ENCODE measurements around the gene FARSB.

The FARSB gene

DNA sequence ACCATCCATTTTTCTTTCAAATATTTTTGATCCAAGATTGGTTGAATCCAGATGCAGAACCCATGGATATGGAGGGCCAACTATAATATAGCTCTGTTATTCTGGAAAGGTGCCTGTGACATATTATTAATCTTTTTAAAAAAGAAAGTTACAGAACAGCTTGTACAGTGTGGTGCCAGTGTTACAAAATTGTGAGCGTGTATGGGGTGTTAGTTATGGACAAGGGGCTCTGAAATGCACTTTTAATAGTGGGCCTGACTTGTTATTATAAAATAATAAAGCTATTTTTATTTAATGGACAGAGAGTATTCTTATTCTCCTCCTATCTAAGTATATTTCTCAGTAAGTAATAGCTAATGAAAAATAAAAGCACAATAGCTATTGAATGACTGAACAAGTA, 111.2 kb downstream of the FARSB start:
- TF ChIP-seq, protein P1, sequence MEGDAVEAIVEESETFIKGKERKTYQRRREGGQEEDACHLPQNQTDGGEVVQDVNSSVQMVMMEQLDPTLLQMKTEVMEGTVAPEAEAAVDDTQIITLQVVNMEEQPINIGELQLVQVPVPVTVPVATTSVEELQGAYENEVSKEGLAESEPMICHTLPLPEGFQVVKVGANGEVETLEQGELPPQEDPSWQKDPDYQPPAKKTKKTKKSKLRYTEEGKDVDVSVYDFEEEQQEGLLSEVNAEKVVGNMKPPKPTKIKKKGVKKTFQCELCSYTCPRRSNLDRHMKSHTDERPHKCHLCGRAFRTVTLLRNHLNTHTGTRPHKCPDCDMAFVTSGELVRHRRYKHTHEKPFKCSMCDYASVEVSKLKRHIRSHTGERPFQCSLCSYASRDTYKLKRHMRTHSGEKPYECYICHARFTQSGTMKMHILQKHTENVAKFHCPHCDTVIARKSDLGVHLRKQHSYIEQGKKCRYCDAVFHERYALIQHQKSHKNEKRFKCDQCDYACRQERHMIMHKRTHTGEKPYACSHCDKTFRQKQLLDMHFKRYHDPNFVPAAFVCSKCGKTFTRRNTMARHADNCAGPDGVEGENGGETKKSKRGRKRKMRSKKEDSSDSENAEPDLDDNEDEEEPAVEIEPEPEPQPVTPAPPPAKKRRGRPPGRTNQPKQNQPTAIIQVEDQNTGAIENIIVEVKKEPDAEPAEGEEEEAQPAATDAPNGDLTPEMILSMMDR (conservative IDR thresholded peaks at IDR 0.05; ENCODE audit: low read length), result no peak
- no peak overlapping the region for H3K4me3 ChIP-seq (ENCODE audit: low read length)
- DNase-seq (ENCODE audit: low read depth), result no peak

DNA sequence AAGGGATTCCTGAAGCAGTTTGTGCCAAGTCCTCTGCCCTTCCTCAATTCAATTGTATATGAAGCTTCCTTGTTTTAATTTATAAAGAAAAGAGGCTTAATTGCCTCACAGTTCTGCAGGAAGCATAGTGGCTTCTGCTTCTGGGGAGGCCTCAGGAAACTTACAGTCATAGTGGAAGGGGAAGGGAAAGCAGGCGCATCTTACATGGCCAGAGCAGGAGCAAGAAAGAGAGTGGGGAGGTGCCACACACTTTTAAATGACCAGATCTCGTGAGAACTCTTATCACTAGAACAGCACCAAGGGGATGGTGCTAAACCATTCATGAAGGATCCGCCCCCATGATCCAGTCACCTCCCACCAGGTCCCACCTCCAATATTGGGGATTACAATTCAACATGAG, 117.4 kb downstream of the FARSB start:
- TF ChIP-seq, protein P1 (conservative IDR thresholded peaks at IDR 0.05; ENCODE audit: low read length), result no peak
- no peak overlapping the region for H3K4me3 ChIP-seq (ENCODE audit: low read length)
- no peak for DNase-seq (ENCODE audit: low read depth)

DNA sequence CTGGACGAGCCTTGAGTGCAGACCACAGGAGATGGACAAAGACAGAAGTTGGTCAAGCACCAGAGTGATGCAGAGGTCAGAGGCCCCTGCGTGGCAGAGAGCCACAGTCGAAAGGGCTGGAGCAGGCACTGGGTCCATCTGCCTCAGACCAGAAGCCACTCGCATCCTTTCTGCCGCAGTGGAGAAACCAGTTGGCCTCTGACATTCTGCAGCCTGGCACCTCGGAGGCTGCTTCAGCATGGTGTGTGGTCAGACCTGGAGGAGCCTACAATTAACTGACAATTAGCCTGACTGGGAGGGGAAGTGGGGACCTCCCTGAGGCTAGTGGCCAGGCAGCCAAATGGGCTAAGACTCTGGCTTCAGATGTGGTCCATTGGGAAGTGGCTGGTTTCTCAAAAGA, 120.4 kb downstream of the FARSB start:
- no peak overlapping the region for H3K4me3 ChIP-seq (ENCODE audit: low read length)
- TF ChIP-seq, protein P1 (conservative IDR thresholded peaks at IDR 0.05; ENCODE audit: low read length), result no peak
- DNase-seq (ENCODE audit: low read depth), result no peak

DNA sequence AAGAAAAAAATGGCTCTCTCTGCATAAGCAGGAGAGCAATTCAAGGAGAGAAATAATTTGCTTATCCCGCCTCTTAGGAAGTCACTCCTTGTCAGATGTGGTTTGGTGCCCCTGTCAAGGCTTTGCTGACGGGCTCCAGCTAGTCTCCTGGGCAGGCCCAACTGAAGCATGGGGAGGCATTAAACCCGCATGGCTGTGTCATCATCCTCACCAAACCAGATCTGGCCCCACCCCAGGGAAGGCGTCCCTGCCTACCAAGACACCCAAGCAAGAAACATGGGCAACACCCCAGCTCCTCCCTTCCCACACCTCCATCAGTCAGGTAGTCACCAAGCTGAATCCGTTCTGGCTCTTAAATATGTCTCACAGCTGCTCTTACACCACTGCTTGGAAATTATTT, 123.6 kb downstream of the FARSB start:
- TF ChIP-seq, protein P1 (conservative IDR thresholded peaks at IDR 0.05; ENCODE audit: low read length), result no peak
- H3K4me3 ChIP-seq (ENCODE audit: low read length), result no peak overlapping the region
- no peak for DNase-seq (ENCODE audit: low read depth)

DNA sequence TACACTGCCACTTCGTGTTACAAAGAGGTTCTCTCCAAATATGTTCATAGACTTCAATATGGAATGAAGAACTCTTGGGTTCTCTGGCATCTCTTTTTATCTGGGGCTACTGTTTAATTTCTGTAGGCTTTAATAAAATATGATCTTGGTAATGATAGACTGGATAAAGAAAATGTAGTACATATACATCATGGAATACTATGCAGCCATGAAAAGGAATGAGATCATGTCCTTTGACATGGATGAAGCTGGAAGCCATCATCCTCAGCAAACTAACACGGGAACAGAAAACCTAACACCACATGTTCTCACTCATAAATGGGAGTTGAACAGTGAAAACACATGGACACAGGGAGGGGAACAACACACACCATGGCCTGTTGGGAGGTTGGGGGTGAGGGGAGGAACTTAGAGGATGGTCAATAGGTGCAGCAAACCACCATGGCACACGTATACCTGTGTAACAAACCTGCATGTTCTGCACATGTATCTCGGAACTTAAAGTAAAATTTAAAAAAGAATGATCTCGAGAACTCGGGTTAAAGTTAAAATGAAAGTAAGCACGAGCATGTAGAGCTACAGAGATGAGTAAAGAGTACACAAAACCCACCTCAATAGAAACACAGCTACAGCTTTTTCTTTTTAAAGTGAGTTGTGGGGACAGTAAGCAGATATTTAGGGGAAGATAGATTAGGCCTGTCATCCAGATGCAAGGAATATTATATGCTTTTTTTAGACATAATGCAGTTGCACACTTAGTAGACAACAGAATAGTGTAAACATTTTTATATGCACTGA, 129.2 kb downstream of the FARSB start:
- no peak for DNase-seq (ENCODE audit: low read depth)
- TF ChIP-seq, protein P1 (conservative IDR thresholded peaks at IDR 0.05; ENCODE audit: low read length), result no peak
- H3K4me3 ChIP-seq (ENCODE audit: low read length), result no peak overlapping the region

DNA sequence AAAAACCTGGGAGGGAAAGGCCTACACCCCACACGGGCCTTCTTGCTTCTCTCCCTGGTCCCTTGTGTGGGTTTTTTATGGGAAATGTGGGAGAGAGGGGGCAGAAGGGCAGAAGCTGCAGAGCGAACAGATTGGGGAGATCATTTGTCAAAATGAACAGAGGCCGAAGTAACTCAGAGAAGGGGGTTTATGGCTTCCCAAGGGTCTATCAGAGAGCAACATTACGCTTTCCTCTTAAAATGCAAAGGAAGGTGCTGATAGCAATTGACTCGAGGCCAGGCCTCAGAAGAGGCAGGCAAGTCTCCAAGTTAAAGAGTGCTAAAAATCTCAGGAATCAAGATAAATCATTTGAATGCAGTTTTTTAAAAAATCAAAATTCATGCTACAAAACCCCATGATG, 130.1 kb downstream of the FARSB start:
- TF ChIP-seq, protein P1 (conservative IDR thresholded peaks at IDR 0.05; ENCODE audit: low read length), result no peak
- H3K4me3 ChIP-seq (ENCODE audit: low read length), result no peak overlapping the region
- DNase-seq (ENCODE audit: low read depth), result no peak

DNA sequence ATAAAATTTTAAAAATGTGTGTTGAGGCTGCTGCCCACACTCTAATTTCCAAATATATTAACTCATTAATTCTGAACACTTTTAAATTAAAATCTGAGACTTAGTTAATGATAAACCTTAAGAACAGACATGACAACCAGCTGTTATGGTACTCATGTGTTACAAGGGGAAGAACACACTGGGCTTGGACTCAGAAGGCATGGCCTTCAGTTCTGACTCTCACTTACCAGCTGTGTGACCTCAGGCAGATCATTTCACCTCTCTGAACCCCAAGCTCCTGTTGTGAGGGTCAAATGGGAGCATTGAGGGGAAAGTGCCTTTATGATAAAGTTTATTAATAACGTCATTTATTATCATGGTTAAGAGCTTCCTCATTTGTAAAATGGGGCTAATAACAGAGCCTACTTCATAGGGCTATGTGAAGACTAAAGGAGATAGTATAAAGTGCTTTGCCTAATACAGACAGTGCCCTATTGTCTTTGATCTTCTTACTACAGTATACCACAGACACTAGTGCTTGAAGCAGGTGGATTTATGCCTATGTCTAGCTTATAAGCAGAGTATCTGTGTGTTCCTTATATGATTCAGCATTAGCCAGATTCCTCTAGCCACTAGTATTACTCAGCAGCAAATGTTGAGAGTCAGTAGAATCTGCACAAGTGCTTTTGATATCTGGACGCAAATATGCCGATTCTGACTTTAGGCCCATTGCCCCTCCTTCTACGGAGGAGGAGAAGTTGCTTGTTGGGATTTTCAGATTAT, 131.9 kb downstream of the FARSB start:
- H3K4me3 ChIP-seq (ENCODE audit: low read length), result no peak overlapping the region
- TF ChIP-seq, protein P1 (conservative IDR thresholded peaks at IDR 0.05; ENCODE audit: low read length), result no peak
- DNase-seq (ENCODE audit: low read depth), result no peak
